Measurements from ENCODE around the gene NAP1L5. TPM values are rescaled to one million over a fixed set of nuclear protein-coding genes. Genes with fewer than 3 reads are reported as not detected.
A peak's percentile ranks its signal among the peaks of the same experiment; 100 is the strongest.

NAP1L5 gene
- total RNA-seq, 2 experiments from 2014 or later: 17.3 to 17.9 TPM

GRCh38 chr4:88734403-88734949 is 36.8 kb upstream of the NAP1L5 start:
- intact Hi-C loops (cut with DNase I, micrococcal nuclease): no loop called here
- H3K27ac Mint-ChIP-seq: peak overlapping the region; percentile 24

DNA sequence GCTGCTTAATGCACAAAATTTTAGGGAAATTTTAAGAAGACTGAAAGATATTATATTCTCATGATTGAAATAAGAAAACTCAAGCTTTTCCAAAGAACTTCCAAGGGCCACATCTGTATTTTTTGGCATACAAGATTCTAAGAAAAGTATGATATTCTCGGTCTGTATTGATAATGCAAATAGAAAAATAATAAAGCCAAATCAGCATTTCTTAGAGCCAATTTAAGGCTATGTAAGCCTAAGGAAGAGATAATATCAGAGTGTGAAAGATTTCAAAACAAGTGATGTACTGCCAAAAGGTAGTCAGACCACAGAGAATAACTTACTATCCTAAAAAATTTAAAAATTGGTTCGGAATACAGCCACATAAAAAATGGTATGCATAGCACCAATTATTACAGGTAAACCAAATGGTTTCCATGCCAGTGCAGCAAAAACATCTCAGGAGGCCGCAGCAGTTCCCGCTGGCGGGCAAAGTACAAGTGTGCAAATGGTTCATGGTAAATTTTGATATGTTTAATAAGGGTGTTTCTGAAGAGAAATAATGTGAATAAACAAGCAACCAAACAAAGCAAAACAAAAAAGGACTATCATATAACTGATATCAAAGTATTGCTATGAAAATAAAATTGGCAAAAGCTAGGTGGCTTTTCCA is 35.2 kb upstream of the NAP1L5 start:
- Mint-ChIP-seq H3K27ac (no peak overlapping the region), H3K27me3 (no peaks in the 10 kb centered on the region), H3K36me3 (ENCODE audit: low read depth) (peaks cover 27% of the 10 kb centered on the region), H3K9me3 (no peaks in the 10 kb centered on the region), H3K4me1 (ENCODE audit: low read depth) (peaks cover 16% of the 10 kb centered on the region), H3K4me3 (no peak overlapping the region)
- Histone ChIP-seq H3K9me3 (ENCODE audit: control insufficient read depth in 1 of 2, insufficient read depth in 1 of 2, low read length in 2 of 2) (no peaks in the 10 kb centered on the region), H3K27me3 (ENCODE audit: control insufficient read depth in 1 of 2, insufficient read depth in 2 of 2, low read length in 2 of 2) (no peaks in the 10 kb centered on the region), H3K4me3 (ENCODE audit: low read length) (no peak overlapping the region), H3K4me1 (ENCODE audit: insufficient read depth, low read length) (peaks cover 6% of the 10 kb centered on the region), H3K27ac (ENCODE audit: low read depth in 1 of 2, low read length in 2 of 2) (no peak overlapping the region), H3K36me3 (ENCODE audit: insufficient read depth, low read length) (peaks cover 33% of the 10 kb centered on the region)
- ChIA-PET CTCF (no interaction called here), POLR2A (no interaction called here)
- TF ChIP-seq, protein P1, sequence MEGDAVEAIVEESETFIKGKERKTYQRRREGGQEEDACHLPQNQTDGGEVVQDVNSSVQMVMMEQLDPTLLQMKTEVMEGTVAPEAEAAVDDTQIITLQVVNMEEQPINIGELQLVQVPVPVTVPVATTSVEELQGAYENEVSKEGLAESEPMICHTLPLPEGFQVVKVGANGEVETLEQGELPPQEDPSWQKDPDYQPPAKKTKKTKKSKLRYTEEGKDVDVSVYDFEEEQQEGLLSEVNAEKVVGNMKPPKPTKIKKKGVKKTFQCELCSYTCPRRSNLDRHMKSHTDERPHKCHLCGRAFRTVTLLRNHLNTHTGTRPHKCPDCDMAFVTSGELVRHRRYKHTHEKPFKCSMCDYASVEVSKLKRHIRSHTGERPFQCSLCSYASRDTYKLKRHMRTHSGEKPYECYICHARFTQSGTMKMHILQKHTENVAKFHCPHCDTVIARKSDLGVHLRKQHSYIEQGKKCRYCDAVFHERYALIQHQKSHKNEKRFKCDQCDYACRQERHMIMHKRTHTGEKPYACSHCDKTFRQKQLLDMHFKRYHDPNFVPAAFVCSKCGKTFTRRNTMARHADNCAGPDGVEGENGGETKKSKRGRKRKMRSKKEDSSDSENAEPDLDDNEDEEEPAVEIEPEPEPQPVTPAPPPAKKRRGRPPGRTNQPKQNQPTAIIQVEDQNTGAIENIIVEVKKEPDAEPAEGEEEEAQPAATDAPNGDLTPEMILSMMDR (IDR thresholded peaks at IDR 0.05): no peak
- DNase-seq (no peak), ATAC-seq (ENCODE audit: poor library complexity) (no peak)
- intact Hi-C loops (cut with DNase I, micrococcal nuclease): no loop called here

More at GRCh38 chr4:88734403-88734949, 36.8 kb upstream of the NAP1L5 start:
- Histone ChIP-seq H3K27ac (ENCODE audit: low read depth in 1 of 2, low read length in 2 of 2) (no peak overlapping the region), H3K4me3 (ENCODE audit: low read length) (no peak overlapping the region), H3K27me3 (ENCODE audit: control insufficient read depth in 1 of 2, insufficient read depth in 2 of 2, low read length in 2 of 2) (no peaks in the 10 kb centered on the region), H3K9me3 (ENCODE audit: control insufficient read depth in 1 of 2, insufficient read depth in 1 of 2, low read length in 2 of 2) (no peaks in the 10 kb centered on the region), H3K36me3 (ENCODE audit: insufficient read depth, low read length) (peaks cover 23% of the 10 kb centered on the region), H3K4me1 (ENCODE audit: insufficient read depth, low read length) (peaks cover 17% of the 10 kb centered on the region)
- TF ChIP-seq, protein P1 (IDR thresholded peaks at IDR 0.05): no peak
- POLR2A ChIA-PET: no interaction called here
- Mint-ChIP-seq H3K4me1 (ENCODE audit: low read depth) (peaks cover 27% of the 10 kb centered on the region), H3K4me3 (no peak overlapping the region), H3K27me3 (no peaks in the 10 kb centered on the region), H3K9me3 (no peaks in the 10 kb centered on the region), H3K36me3 (ENCODE audit: low read depth) (peaks cover 15% of the 10 kb centered on the region)
- ATAC-seq (ENCODE audit: poor library complexity): no peak
- DNase-seq: no peak
- CTCF ChIA-PET: no interaction called here

- Mint-ChIP-seq H3K4me1 (ENCODE audit: low read depth) (peaks cover 2% of the 10 kb centered on the region), H3K36me3 (ENCODE audit: low read depth) (peaks cover 42% of the 10 kb centered on the region), H3K27me3 (no peaks in the 10 kb centered on the region), H3K9me3 (no peaks in the 10 kb centered on the region), H3K27ac (no peak overlapping the region), H3K4me3 (no peak overlapping the region)
- TF ChIP-seq, protein P1 (IDR thresholded peaks at IDR 0.05): no peak
- ChIA-PET POLR2A (no interaction called here), CTCF (interaction anchor here (1.3 kb wide), 1 partner anchor 12 kb away, joined by 3 read pairs; no protein-coding TSS in a partner anchor)
- DNase-seq (no peak), ATAC-seq (ENCODE audit: poor library complexity) (no peak)
- H3K4me1 ChIP-seq (ENCODE audit: insufficient read depth, low read length): no peaks in the 10 kb centered on the region
- intact Hi-C loops (cut with DNase I, micrococcal nuclease): no loop called here
- H3K36me3 ChIP-seq (ENCODE audit: insufficient read depth, low read length): peaks cover 46% of the 10 kb centered on the region
- H3K27me3 ChIP-seq (ENCODE audit: control insufficient read depth in 1 of 2, insufficient read depth in 2 of 2, low read length in 2 of 2): no peaks in the 10 kb centered on the region
- no peaks in the 10 kb centered on the region for H3K9me3 ChIP-seq (ENCODE audit: control insufficient read depth in 1 of 2, insufficient read depth in 1 of 2, low read length in 2 of 2)
- no peak overlapping the region for H3K4me3 ChIP-seq (ENCODE audit: low read length)
- no peak overlapping the region for H3K27ac ChIP-seq (ENCODE audit: low read depth in 1 of 2, low read length in 2 of 2)
Measured at GRCh38 chr4:88731381-88731780, 33.8 kb upstream of the NAP1L5 start.
